Upper lobe of left lung (tissue), 4 donors: ENCODE measurements around the gene UBASH3A.

Experiments used
- CTCF ChIP-seq, 6 experiments: fragments of 450-650 bp in 4 of 6; fragments of 200-600 bp in 2 of 6; sonication (generic) in 2 of 6; IDR thresholded peaks; one replicate each; pipeline ENCODE4 v1.5.1; 2016 to 2019; ENCODE audit warnings: antibody characterized with exemption in 6 of 6
- POLR2AphosphoS5 ChIP-seq, 2 donors: sonication (generic); formaldehyde crosslinking; IDR thresholded peaks; one replicate each; pipeline ENCODE4 v1.5.1; 2017; ENCODE audit warnings: antibody characterized with exemption in 2 of 2

GRCh38 chr21:42419845-42420244 is 16.1 kb downstream of the UBASH3A start:
- TF ChIP-seq CTCF (IDR thresholded peaks at IDR 0.05) = no peak
- TF ChIP-seq POLR2AphosphoS5 (IDR thresholded peaks at IDR 0.05) = no peak
